Esophagus muscularis mucosa (tissue), 4 donors: ENCODE data around the gene EIF3I.

Experiments
- CTCF ChIP-seq, 3 experiments: fragments of 200-600 bp in 2 of 3; fragments of 450-650 bp in 1 of 3; sonication (generic) in 2 of 3; IDR thresholded peaks; one replicate each; pipeline ENCODE4 v1.5.1; 2017 to 2019; ENCODE audit warnings: antibody characterized with exemption in 3 of 3, mild to moderate bottlenecking in 2 of 3, moderate library complexity in 1 of 3
- EP300 ChIP-seq: sonication (generic); formaldehyde crosslinking; IDR thresholded peaks from one replicate; pipeline ENCODE4 v1.6.1; 2017; ENCODE audit warnings: antibody characterized with exemption
- POLR2AphosphoS5 ChIP-seq, 2 donors: sonication (generic); formaldehyde crosslinking; IDR thresholded peaks; one replicate each; pipeline ENCODE4 v1.6.1; 2017; ENCODE audit warnings: antibody characterized with exemption in 2 of 2

- no peak for TF ChIP-seq CTCF (IDR thresholded peaks at IDR 0.05)
- no peak for TF ChIP-seq EP300
- TF ChIP-seq POLR2AphosphoS5 (IDR thresholded peaks at IDR 0.05): no peak
These were observed 49.5 kb upstream of the EIF3I start for GRCh38 chr1:32172621-32173245.
